GM23338 (cell line): Measurements from ENCODE around the gene HES7. TPM values are rescaled to one million over a fixed set of nuclear protein-coding genes. Genes with fewer than 3 reads are reported as not detected.

ENCODE experiments used
- CREB1 ChIP-seq: fragments of 250-450 bp; sonication (Bioruptor Pico); IDR thresholded peaks from 2 replicates; pipeline ENCODE4 v1.5.0; 2020; ENCODE audit warnings: low read depth, mild to moderate bottlenecking, moderate library complexity
- CTCF ChIP-seq, 2 experiments: fragments of 200-600 bp in 1 of 2; sonication (generic) in 1 of 2; conservative IDR thresholded peaks; 2 replicates each; pipeline versions ENCODE4 v1.5.1 to v1.6.1; 2016 to 2017; ENCODE audit warnings: antibody characterized with exemption in 2 of 2, low read depth in 2 of 2, mild to moderate bottlenecking in 2 of 2, moderate library complexity in 1 of 2
- ETS1 ChIP-seq: IDR thresholded peaks from 2 replicates; pipeline ENCODE4 v1.6.1; 2016; ENCODE audit warnings: antibody characterized with exemption
- EZH2phosphoT487 ChIP-seq: fragments of 200-600 bp; sonication (generic); IDR thresholded peaks from one replicate; pipeline ENCODE4 v1.8.1; 2018; ENCODE audit warnings: antibody characterized with exemption; ENCODE audit not compliant: unreplicated experiment
- JUNB ChIP-seq: IDR thresholded peaks from one replicate; pipeline ENCODE4 v1.6.1; 2016; ENCODE audit warnings: antibody characterized with exemption; ENCODE audit not compliant: unreplicated experiment
- NANOG ChIP-seq: IDR thresholded peaks from 2 replicates; pipeline ENCODE4 v1.6.1; 2016; ENCODE audit warnings: antibody characterized with exemption, borderline replicate concordance
- POLR2AphosphoS5 ChIP-seq: IDR thresholded peaks from 2 replicates; pipeline ENCODE4 v1.6.1; 2016; ENCODE audit warnings: antibody characterized with exemption, low read depth
- STAT1 ChIP-seq: IDR thresholded peaks from one replicate; pipeline ENCODE4 v1.6.1; 2016; ENCODE audit warnings: antibody characterized with exemption; ENCODE audit not compliant: unreplicated experiment
- ZNF114 ChIP-seq: fragments of 250-450 bp; sonication (Bioruptor Pico); IDR thresholded peaks from 2 replicates; pipeline ENCODE4 v1.5.0; 2020; ENCODE audit warnings: mild to moderate bottlenecking, moderate library complexity
- ZNF462 ChIP-seq: fragments of 250-450 bp; sonication (Bioruptor Pico); IDR thresholded peaks from 2 replicates; pipeline ENCODE4 v1.5.0; 2020; ENCODE audit warnings: mild to moderate bottlenecking, moderate library complexity
- polyA plus RNA-seq: library from polyadenylated mRNA; unstranded; fragments of >200 nt; fragmentation: Nextera tagmentation; extraction: Ambion mirVana; gene quantifications from 2 replicates; pipeline ENCODE4 v1.2.1, GENCODE V29; 2016
- total RNA-seq: library from RNA; depleted of rRNA; stranded (reverse); fragments of >200 nt; shearing (Covaris generic); gene quantifications from 2 replicates; pipeline ENCODE4 v1.2.3, GENCODE V29; 2014

HES7 gene
- total and polyA plus RNA-seq, 2 experiments from 2014 or later: 0.14 TPM; not detected in 1

GRCh38 chr17:8109661-8110455 lies 14.0 kb downstream of the HES7 start (continued):
- TF ChIP-seq ZNF462: no peak
- no peak for TF ChIP-seq ZNF114
- no peak for TF ChIP-seq JUNB
- TF ChIP-seq STAT1: no peak
- TF ChIP-seq EZH2phosphoT487: no peak
- TF ChIP-seq ETS1: no peak
- no peak for TF ChIP-seq POLR2AphosphoS5
- 0 out of 2 replicates have a peak, but pooled peaks have one; percentile 20 for TF ChIP-seq CREB1 (CRISPR knock-in tag)
- TF ChIP-seq CTCF (conservative IDR thresholded peaks at IDR 0.05; ENCODE audit: low read depth in 2 of 2): peak; percentile 70 to 94
- no peak for TF ChIP-seq NANOG
